Astrocyte (in vitro differentiated cells and primary cell): ENCODE measurements around the gene EFCAB9.

ENCODE experiments used
- CTCF ChIP-seq: IDR thresholded peaks from 2 replicates; pipeline ENCODE4 v1.5.1; 2011; ENCODE audit warnings: low read depth, mild to moderate bottlenecking, inconsistent platforms, low read length, moderate library complexity; ENCODE audit not compliant: insufficient read depth
- EZH2 ChIP-seq: IDR thresholded peaks from 2 replicates; pipeline ENCODE4 v1.6.1; 2012; ENCODE audit warnings: mild to moderate bottlenecking, low read length, inconsistent platforms; ENCODE audit not compliant: insufficient read depth

DNA sequence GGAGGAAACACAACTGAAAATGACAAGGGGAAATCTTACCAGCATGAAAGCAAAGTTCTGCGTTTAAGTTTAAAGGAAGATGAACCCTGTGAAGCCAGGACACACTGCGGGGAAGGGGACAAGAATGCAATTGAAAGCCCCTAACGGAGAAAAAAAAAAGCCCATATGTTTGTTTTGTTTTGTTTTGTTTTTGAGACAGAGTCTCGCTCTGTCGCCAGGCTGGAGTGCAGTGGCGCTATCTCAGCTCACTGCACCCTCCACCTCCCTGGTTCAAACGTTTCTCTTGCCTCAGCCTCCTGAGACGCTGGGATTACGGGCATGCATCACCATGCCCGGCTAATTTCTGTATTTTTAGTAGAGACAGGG is 8.9 kb upstream of the EFCAB9 start:
- TF ChIP-seq EZH2 (no peak), CTCF (no peak)
